NCI-H1694 treated with DMSO at 0.1 percent for 48 hours (cell line): ENCODE results near the gene CIDEB.

Source experiments
- DNase-seq: peaks from one replicate; lab custom pipeline; 2025; lab: John Stamatoyannopoulos, UW

Gene CIDEB

DNA sequence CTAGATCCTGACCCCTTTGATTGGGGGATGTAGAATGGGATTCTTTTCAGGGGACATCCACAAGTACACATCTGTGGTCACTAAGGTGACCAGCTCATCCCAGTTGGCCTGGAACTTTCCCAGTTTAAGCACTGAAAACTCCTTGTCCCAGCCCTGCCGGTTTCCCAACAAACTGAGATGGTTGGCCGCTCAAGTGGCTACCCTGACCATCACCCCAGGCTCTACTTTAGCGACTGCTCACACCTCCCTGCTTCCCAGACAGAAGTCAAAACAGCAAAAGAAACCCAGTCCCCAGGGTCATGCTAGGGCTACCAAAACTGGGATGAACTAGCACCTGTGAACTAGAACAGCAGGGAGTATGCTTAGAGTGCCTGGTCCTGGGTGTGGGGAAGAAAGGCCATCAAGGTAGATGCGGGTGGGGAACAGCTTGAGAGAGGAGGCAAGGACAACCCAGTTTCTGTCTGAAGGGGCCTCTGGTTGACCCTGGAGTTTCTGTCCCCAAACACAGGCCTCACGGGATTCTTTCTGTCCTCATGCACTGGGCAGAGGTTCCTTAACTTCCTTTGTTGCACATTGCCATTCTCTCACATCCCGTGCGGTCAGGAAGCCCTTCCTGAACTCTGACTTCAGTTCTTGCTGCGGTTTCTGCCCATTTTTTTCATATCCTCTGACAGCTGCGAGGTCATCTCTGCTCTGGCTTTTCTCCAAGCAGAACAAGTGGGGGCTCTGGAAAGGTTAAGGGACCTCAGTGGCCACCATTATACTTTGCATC lies 5.1 kb upstream of the CIDEB start:
- no peak for DNase-seq

GRCh38 chr14:24311837-24312615 lies 4.2 kb upstream of the CIDEB start:
- DNase-seq, result no peak

DNA sequence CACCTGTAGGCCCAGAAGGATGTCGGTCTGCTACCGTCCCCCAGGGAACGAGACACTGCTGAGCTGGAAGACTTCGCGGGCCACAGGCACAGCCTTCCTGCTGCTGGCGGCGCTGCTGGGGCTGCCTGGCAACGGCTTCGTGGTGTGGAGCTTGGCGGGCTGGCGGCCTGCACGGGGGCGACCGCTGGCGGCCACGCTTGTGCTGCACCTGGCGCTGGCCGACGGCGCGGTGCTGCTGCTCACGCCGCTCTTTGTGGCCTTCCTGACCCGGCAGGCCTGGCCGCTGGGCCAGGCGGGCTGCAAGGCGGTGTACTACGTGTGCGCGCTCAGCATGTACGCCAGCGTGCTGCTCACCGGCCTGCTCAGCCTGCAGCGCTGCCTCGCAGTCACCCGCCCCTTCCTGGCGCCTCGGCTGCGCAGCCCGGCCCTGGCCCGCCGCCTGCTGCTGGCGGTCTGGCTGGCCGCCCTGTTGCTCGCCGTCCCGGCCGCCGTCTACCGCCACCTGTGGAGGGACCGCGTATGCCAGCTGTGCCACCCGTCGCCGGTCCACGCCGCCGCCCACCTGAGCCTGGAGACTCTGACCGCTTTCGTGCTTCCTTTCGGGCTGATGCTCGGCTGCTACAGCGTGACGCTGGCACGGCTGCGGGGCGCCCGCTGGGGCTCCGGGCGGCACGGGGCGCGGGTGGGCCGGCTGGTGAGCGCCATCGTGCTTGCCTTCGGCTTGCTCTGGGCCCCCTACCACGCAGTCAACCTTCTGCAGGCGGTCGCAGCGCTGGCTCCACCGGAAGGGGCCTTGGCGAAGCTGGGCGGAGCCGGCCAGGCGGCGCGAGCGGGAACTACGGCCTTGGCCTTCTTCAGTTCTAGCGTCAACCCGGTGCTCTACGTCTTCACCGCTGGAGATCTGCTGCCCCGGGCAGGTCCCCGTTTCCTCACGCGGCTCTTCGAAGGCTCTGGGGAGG lies 3.1 kb upstream of the CIDEB start, which contains the start of gene LTB4R:
Gene LTB4R, plus strand, starts transcription at position 857 of the 959 bp plus-strand sequence. CDS start 4,150 bp downstream, outside the sequence.
- no peak for DNase-seq

DNA sequence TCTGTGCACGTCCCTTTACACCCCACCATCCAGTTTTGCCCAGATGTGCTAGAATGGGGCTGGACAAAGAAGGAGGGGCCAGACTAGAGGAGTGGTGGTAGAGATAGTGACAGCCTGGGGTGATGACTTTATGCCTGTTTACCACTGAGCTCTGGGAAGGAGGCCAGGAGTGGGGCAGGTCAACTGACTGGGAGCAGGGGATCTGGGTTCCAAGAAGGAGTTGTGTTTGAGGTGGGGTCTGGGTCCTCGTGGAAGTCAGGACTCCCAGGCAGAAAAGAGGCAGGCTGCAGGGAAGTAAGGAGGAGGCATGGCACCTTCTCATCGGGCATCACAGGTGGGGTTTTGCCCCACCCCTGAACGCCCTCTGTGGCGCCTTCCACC lies 2.5 kb upstream of the CIDEB start:
- no peak for DNase-seq

DNA sequence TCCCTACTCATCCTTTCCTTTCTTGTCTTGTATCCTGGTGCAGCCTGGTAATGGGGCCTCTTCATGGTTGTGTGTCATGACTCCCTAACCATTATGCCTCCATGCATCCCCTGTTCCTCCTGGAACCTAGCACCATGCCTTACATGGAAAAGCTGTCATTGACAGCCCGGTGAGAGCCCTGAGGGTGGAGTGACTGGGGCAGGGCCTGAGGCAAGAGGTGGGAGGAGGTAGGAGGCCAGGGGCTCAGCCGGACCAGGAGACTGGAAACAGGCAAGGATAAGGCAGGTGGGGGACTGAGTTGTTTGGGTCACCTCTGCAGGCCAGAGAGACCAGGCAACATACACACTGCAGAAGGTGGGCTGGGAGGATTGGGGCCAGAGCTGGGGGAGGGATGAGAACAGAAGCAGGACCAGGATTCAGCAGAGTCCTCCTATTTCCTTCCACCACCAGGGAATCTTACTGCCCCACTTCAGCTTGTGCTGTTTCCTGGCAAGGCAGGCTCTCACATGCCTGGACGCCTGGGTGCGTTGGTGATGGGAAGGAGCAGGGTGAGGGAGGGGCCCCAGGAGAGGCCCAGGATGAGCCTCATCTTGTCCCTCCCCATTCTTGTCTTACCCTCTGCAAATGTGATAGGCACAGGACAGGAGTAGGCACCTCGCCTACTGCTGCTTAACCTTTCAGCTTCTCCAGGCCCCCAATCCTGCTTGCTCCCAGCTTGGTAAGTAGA lies 1.9 kb upstream of the CIDEB start, which contains the start of gene LTB4R2:
Gene LTB4R2, plus strand, starts transcription at position 603 of the 727 bp plus-strand sequence. CDS start 525 bp downstream, outside the sequence.
- DNase-seq, result no peak

GRCh38 chr14:24308342-24309124 lies 756 bp upstream of the CIDEB start:
- DNase-seq, result no peak

GRCh38 chr14:24307156-24307574 lies 612 bp downstream of the CIDEB start:
- DNase-seq, result no peak

DNA sequence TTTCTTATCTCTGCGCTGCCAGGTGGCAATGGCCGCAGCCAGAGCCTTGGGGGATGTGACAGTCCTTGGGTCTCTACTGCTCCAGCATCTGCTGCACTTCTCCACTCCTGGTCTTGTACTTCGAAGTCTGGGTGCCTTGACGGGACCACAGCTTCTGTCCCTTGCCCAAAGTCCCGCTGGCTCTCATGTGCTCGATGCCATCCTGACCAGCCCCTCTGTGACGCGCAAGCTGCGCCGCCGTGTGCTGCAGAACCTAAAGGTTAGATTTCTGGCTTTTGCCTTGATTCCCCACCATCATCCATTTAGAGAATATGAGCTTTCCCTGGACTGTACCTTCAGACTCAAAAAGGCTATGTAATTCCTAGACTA lies 3.8 kb downstream of the CIDEB start:
- no peak for DNase-seq

- DNase-seq, result no peak
Measured at GRCh38 chr14:24300326-24300980, 7.3 kb downstream of the CIDEB start.

GRCh38 chr14:24299255-24300191 lies 8.3 kb downstream of the CIDEB start, which contains the start of the genes DHRS1 and NOP9:
Gene DHRS1, minus strand, starts transcription at chr14:24299780. Its CDS starts 674 bp downstream, at chr14:24299106.
Gene NOP9, plus strand, starts transcription at chr14:24299850. Its CDS starts 105 bp downstream, at chr14:24299955.
- DNase-seq, result peak; percentile 64

- no peak for DNase-seq
Measured at GRCh38 chr14:24298892-24299254, 8.9 kb downstream of the CIDEB start.

DNA sequence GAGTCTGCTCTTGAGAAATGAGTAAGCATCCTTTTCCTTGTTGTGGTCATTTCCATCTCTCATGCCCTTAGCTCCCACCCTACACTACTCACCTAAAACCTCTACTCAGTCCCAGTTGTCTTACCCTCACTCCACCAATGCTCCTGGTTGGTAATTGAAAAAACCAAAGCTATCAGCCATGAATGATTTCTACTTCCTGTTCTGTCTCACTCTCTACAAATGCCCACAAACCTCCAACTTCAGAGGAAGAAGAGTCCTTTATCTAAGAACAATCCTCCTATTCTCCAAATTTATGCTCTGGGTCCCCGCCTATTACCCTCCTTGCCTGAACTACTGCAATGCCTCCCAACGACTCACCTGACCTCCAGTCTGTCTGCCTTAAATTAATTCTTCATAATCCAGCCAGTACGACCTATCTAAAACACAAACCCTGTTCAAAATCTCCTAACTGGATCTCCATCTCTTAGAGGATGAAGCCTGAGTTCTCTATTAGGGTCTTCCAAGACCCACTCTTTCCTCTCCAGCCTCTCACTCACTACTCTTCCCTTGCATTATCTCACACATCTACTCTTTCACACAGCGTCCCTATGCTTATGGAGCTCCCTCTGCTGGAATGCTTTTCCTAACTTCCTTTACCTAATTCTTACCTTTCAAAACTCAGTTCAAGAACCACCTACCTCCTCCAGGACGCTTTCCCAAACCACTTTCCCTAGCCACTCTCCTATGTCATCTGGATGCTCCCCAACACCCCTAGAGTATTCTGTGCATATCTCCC lies 10.4 kb downstream of the CIDEB start:
- peak; percentile 70 for DNase-seq

GRCh38 chr14:24296341-24297157 lies 11.2 kb downstream of the CIDEB start:
- peak; percentile 82 for DNase-seq

DNA sequence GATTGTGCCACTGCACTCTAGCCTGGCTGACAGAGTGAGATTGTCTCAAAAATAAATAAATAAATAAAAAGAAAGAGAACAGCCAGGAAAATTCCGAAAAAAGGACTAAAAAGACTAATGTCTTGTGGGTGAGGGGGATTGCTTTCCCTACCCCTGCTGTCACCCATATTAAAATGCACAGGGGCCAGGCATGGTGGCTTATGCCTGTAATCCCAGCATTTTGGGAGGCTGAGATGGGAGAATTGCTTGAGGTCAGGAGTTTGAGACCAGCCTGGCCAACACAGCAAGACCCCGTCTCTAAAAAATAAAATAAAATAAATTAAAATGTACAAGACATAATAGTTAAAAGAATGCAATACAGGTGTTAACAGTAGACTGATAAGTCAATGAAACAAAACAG lies 14.3 kb downstream of the CIDEB start:
- no peak for DNase-seq

DNA sequence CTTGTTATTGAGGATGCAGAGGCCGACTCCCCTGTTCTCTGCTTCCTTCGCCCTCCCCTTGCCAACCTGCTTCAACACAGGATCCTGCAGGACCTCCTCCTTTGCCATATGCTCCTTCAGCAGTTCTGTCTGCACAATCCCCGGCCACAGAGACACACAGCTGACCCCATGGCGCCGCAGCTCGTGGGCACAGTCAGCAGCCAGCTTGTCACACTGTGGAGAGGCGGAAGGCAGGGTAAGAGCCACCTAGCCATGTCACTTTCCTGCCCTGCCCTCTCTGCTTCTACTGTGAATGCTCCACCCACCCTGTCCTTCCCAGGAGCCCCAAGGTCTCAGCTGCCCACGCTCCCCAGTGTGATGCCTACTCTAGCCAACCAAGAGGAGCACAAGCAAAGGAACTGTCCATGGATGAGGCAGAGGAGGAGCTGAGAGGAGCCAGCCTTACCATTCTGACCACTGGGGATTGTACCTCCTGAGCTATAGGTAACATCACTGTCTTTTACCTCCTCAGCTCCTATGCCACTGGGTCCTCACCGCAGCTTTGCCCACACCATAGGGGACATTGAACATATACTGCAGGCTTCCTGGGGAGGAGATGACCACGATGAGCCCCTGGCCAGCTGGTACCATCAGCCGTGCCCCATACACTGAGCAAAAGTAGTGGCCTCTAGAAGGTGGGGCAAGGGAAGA lies 15.5 kb downstream of the CIDEB start:
- no peak for DNase-seq

DNA sequence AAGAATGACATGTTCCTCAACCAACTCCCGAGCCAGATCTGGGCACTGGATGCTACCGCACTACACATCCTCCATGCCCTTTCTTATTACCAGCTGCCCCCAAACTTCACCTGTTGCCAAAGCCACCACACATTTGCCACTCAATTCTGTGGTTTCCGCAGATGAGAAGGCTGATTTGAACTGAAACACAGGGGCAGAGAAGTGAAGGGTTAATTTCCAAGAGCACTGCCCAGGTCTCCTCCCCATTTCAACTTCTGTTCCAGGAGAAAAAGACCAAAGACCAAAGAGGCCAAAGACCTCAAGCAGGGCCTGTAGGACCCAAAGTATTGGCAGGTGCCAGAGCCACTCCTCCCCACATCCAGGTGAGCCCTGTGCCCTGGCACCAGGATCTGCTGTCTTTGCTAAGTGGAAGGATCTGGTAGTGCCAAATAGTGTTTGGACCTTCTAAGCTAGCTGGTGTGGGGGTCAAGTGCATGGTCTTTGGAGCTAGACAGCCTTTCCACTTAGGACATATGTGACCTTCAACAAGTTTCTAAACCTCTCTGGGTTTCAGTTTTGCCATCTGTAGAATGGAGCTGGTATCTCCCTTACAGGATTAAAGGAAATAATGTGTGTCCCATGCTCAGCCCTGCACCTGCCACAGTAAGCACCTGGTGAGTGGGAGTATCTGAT lies 16.2 kb downstream of the CIDEB start:
- no peak for DNase-seq
